K562 (cell line): ENCODE data around the gene TMCC1. TPM values are rescaled to one million over a fixed set of nuclear protein-coding genes. Genes with fewer than 3 reads are reported as not detected.
A peak's percentile ranks its signal among the peaks of the same experiment; 100 is the strongest.

Experiments
- ATAC-seq: fragments of 200-7000 bp; cut with Tn5 transposase; 3 replicates; pipeline ENCODE4 v1.9.1; 2020; ENCODE audit warnings: moderate library complexity
- BruUV-seq: library from RNA; stranded (reverse); fragments of 400-500 nt; replicated peaks from 2 replicates; lab custom pipeline; 2021; lab: Mats Ljungman, UMichigan
- CTCF ChIA-PET: fragments of 300-600 bp; formaldehyde crosslinking; extraction: SDS; loops from one replicate; lab custom pipeline; 2021; ENCODE audit warnings: low intra/inter-chr PET ratio; lab: Yijun Ruan, JAX
- POLR2A ChIA-PET: fragments of 300-600, 350-650 bp; sonication (Branson Sonifier 250); formaldehyde crosslinking; extraction: SDS; loops from one replicate; lab custom pipeline; 2021; ENCODE audit warnings: antibody characterized with exemption, inconsistent platforms; lab: Yijun Ruan, JAX
- DNase-seq, 4 experiments: peaks; one replicate each; pipeline versions ENCODE4 v3.0.0 to v3.0.0-alpha.2; 2011 to 2018; ENCODE audit warnings: low spot score in 3 of 4, mixed read lengths in 3 of 4; ENCODE audit errors: extremely low read depth in 1 of 4
- FAIRE-seq: peaks from 2 replicates; lab custom pipeline; 2011; peaks lifted over from hg19 to GRCh38; lab: Jason Lieb, UNC
- H2AFZ ChIP-seq: 2 replicates; pipeline ENCODE4 v1.6.0; 2011; ENCODE audit warnings: low read depth, low read length, control low read depth, inconsistent platforms
- H3K27ac ChIP-seq: fragments of 200-600 bp; 3 replicates; pipeline ENCODE4 v1.8.0; 2011; ENCODE audit warnings: low read depth, mild to moderate bottlenecking, control low read depth, inconsistent platforms, low read length, moderate library complexity, mixed read lengths; ENCODE audit errors: extremely low read depth
- H3K27me3 ChIP-seq, 2 experiments: fragments of 300-600 bp in 1 of 2; 2 replicates in 1 of 2; 3 replicates in 1 of 2; pipeline versions ENCODE4 v1.6.0 to v1.8.0; 2011; ENCODE audit warnings: inconsistent platforms in 2 of 2, low read length in 2 of 2, mild to moderate bottlenecking in 1 of 2, mixed read lengths in 1 of 2, moderate library complexity in 1 of 2; ENCODE audit not compliant: control insufficient read depth in 2 of 2, insufficient read depth in 2 of 2
- H3K36me3 ChIP-seq: fragments of 300-600 bp; 3 replicates; pipeline ENCODE4 v1.8.0; 2011; ENCODE audit warnings: mild to moderate bottlenecking, low read length, inconsistent platforms; ENCODE audit not compliant: control insufficient read depth, insufficient read depth
- H3K4me1 ChIP-seq, 2 experiments: fragments of 200-600 bp in 1 of 2; replicated peaks in 1 of 2; 2 replicates in 1 of 2; 3 replicates in 1 of 2; pipeline versions ENCODE4 v1.5.1 to v1.8.0; 2011; ENCODE audit warnings: inconsistent platforms in 2 of 2, low read length in 2 of 2, mild to moderate bottlenecking in 1 of 2, mixed read lengths in 1 of 2, moderate library complexity in 1 of 2; ENCODE audit not compliant: control insufficient read depth in 2 of 2, insufficient read depth in 2 of 2
- H3K4me2 ChIP-seq: 2 replicates; pipeline ENCODE4 v1.6.1; 2011; ENCODE audit warnings: low read length, control low read depth, inconsistent platforms, mixed read lengths; ENCODE audit not compliant: insufficient read depth
- H3K4me3 ChIP-seq: fragments of 200-600 bp; sonication (generic), shearing (Covaris generic); 2 replicates; pipeline ENCODE4 v1.5.1; 2016; ENCODE audit warnings: control low read depth, inconsistent platforms
- H3K79me2 ChIP-seq: fragments of 200-600 bp; 3 replicates; pipeline ENCODE4 v1.8.0; 2011; ENCODE audit warnings: low read length, inconsistent platforms; ENCODE audit not compliant: control insufficient read depth, insufficient read depth
- H3K9ac ChIP-seq, 2 experiments: 2 replicates each; pipeline versions ENCODE4 v1.6.0 to v1.6.1; 2011; ENCODE audit warnings: low read depth in 2 of 2, low read length in 2 of 2, control low read depth in 1 of 2, inconsistent platforms in 1 of 2, mild to moderate bottlenecking in 1 of 2, mixed read lengths in 1 of 2; ENCODE audit not compliant: insufficient read depth in 1 of 2
- H3K9me1 ChIP-seq: one replicate; pipeline ENCODE4 v1.6.0; 2011; ENCODE audit warnings: inconsistent platforms, mild to moderate bottlenecking, low read length, moderate library complexity; ENCODE audit not compliant: control insufficient read depth, insufficient read depth
- H3K9me3 ChIP-seq: replicated peaks from 2 replicates; pipeline ENCODE4 v1.5.1; 2011; ENCODE audit warnings: low read depth, low read length, inconsistent platforms; ENCODE audit not compliant: control insufficient read depth, insufficient read depth
- H4K20me1 ChIP-seq: replicated peaks from 2 replicates; pipeline ENCODE4 v1.6.1; 2011; ENCODE audit warnings: low read length, inconsistent platforms, mixed read lengths; ENCODE audit not compliant: control insufficient read depth, insufficient read depth
- E2F8 ChIP-seq: fragments of 450-650 bp; IDR thresholded peaks from 2 replicates; pipeline ENCODE4 v1.7.1; 2018; ENCODE audit warnings: mild to moderate bottlenecking, low read depth; ENCODE audit not compliant: partially characterized antibody
- FOSL1 ChIP-seq: fragments of 200-800 bp; sonication (Bioruptor generic); conservative IDR thresholded peaks from 2 replicates; pipeline ENCODE4 v1.6.1; 2016; ENCODE audit warnings: missing genetic modification characterization, missing compliant biosample characterization
- SIRT6 ChIP-seq: IDR thresholded peaks from one replicate; pipeline ENCODE4 v1.6.1; 2012; ENCODE audit warnings: low read depth, mild to moderate bottlenecking, control low read depth, inconsistent platforms, low read length, moderate library complexity
- SRSF3 ChIP-seq: fragments of 200-400 bp; formaldehyde crosslinking; IDR thresholded peaks from 2 replicates; pipeline ENCODE4 v1.6.1; 2016; ENCODE audit warnings: mild to moderate bottlenecking, low read length, moderate library complexity; ENCODE audit not compliant: insufficient read depth
- WGBS: fragments of 100-300 bp; shearing (Covaris generic); methylation state at CpG from one replicate; pipeline ENCODE4 v1.1.6; 2016; ENCODE audit warnings: low coverage, mixed read lengths; ENCODE audit not compliant: insufficient coverage; ENCODE audit errors: missing lambda C conversion rate; 5-methylcytosine and 5-hydroxymethylcytosine counted together
- in situ Hi-C: fragments of 300-500 bp; cut with MboI; formaldehyde crosslinking; loops from 4 replicates; pipeline ENCODE4 v1.15.0; 2018; ENCODE audit warnings: inconsistent platforms, mixed read lengths
- intact Hi-C: fragments of 100-400 bp; cut with micrococcal nuclease; formaldehyde crosslinking; loops from 2 replicates; pipeline ENCODE4 v1.14.2; 2022
- polyA plus RNA-seq, 8 experiments: library from polyadenylated mRNA; depleted of rRNA in 4 of 8; stranded (reverse) in 5 of 8; unstranded in 3 of 8; fragments of >200 nt; fragmentation: Nextera tagmentation in 2 of 8; fragmentation: Illumina TruSeq in 1 of 8; extraction: Ambion mirVana in 2 of 8; extraction: Trizol in 1 of 8; gene quantifications; 2 replicates each; pipeline versions ENCODE4 v1.2.1 to v1.2.3, GENCODE V29; 2011 to 2014; ENCODE audit warnings: inconsistent platforms in 1 of 8, missing spikeins in 1 of 8
- total RNA-seq, 7 experiments: library from RNA; depleted of rRNA in 6 of 7; stranded (reverse); fragments of >200 nt in 6 of 7; fragmentation: Illumina TruSeq in 2 of 7; extraction: Trizol in 2 of 7; gene quantifications; 2 replicates each; pipeline versions ENCODE4 v1.2.1 to v1.2.3, GENCODE V29; 2011 to 2021; ENCODE audit warnings: low replicate concordance in 1 of 7
- TF ChIP-seq, protein P1 (sequence below), 2 experiments: fragments of 450-650 bp; formaldehyde crosslinking in 1 of 2; IDR thresholded peaks; 2 replicates each; pipeline versions ENCODE4 v1.4.0 to v1.6.1; 2014 to 2020; ENCODE audit warnings: mild to moderate bottlenecking in 2 of 2, borderline replicate concordance in 1 of 2, low read depth in 1 of 2

Gene TMCC1
- total and polyA plus RNA-seq, 9 of the 15 experiments (the other 6 are each of a cell fraction or from before 2014, with no cell fraction given): 0.89 to 8.7 (median 4.0) TPM

DNA sequence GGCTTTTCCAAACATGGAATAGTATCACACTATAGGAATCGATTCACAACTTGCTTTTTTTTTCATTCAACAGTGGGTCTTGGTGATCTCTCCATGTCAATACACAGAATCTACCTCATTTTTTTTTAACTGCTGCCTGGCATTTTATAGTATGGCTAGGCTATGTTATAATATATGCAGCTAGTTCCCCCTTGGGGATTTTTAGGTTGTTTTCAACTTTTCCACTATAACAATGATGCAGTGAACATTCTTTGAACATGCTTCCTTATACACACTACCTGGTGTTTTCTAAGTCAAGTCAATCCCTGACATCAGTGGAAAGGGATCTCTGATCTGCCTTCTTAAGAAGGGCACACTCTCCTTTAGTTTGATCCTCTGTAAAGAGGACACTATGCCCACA lies 240.5 kb downstream of the TMCC1 start (continued):
- TF ChIP-seq E2F8: no peak

- FAIRE-seq (no peak), ATAC-seq (no peak), DNase-seq (no peak)
- Histone ChIP-seq H3K79me2 (no peaks in the 10 kb centered on the region), H3K27ac (no peak overlapping the region), H3K4me3 (no peak overlapping the region), H3K4me1 (no peaks in the 10 kb centered on the region), H3K4me2 (no peak overlapping the region), H2AFZ (no peak overlapping the region), H3K9ac (no peak overlapping the region), H3K36me3 (0 out of 3 replicates have a peak, but pooled peaks cover 7% of the 10 kb centered on the region), H3K27me3 (no peaks in the 10 kb centered on the region), H3K9me3 (no peaks in the 10 kb centered on the region), H4K20me1 (no peaks in the 10 kb centered on the region), H3K9me1 (no peaks in the 10 kb centered on the region)
- ChIA-PET POLR2A (no interaction called here), CTCF (interaction anchor here (1.4 to 4.1 kb wide), 4 partner anchors 173 to 283 kb away, joined by 4 to 54 read pairs (median 27); no protein-coding TSS in a partner anchor)
- intact Hi-C loops (no loop called here), in situ Hi-C loops (loop anchor here (5.0 kb wide), 2 partner anchors 171 to 271 kb away; no protein-coding TSS in a partner anchor)
- BruUV-seq: no TSS peak
- WGBS: 55% methylated on average over 6 of the region's 8 CpGs
- TF ChIP-seq, protein P1, sequence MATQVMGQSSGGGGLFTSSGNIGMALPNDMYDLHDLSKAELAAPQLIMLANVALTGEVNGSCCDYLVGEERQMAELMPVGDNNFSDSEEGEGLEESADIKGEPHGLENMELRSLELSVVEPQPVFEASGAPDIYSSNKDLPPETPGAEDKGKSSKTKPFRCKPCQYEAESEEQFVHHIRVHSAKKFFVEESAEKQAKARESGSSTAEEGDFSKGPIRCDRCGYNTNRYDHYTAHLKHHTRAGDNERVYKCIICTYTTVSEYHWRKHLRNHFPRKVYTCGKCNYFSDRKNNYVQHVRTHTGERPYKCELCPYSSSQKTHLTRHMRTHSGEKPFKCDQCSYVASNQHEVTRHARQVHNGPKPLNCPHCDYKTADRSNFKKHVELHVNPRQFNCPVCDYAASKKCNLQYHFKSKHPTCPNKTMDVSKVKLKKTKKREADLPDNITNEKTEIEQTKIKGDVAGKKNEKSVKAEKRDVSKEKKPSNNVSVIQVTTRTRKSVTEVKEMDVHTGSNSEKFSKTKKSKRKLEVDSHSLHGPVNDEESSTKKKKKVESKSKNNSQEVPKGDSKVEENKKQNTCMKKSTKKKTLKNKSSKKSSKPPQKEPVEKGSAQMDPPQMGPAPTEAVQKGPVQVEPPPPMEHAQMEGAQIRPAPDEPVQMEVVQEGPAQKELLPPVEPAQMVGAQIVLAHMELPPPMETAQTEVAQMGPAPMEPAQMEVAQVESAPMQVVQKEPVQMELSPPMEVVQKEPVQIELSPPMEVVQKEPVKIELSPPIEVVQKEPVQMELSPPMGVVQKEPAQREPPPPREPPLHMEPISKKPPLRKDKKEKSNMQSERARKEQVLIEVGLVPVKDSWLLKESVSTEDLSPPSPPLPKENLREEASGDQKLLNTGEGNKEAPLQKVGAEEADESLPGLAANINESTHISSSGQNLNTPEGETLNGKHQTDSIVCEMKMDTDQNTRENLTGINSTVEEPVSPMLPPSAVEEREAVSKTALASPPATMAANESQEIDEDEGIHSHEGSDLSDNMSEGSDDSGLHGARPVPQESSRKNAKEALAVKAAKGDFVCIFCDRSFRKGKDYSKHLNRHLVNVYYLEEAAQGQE (IDR thresholded peaks at IDR 0.05; ENCODE audit: borderline replicate concordance): peak; percentile 22; the same call in 1 of the 2 replicates
- TF ChIP-seq, protein P1 (CRISPR knock-in tag; IDR thresholded peaks at IDR 0.05; ENCODE audit: low read depth): no peak
- TF ChIP-seq SRSF3 (no peak), SIRT6 (no peak), FOSL1 (tag) (peak; percentile 58)
Observed at GRCh38 chr3:129651435-129652202, 241.9 kb downstream of the TMCC1 start.
